NCI-H2029 (cell line): ENCODE data around the gene ITPRID2.
"Not testable (repeated sequence)": the region's sequence is repeated elsewhere in the genome, so short reads cannot be mapped to it uniquely, and the experiment has no call there.

ENCODE experiments used
- DNase-seq: peaks from one replicate; lab custom pipeline; 2025; lab: John Stamatoyannopoulos, UW

Gene ITPRID2

DNA sequence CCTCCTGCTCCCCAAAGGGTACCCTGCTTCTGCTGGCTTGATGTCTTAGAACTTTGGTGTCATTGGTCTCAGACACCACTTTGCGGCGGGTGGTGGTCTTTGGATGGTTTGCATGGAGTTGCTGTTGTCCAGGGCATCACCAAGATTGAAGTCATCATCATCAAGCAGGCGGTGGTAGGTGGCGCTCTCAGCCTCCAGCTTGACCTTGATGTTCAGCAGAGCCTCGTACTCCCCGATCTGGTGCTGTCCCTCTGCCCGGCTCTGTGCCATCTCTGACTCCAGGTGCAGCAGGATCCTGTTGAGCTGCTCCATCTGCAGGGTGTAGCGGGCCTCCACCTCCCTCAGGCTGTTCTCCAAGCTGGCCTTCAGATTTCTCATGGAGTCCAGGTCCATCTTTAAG is 69.6 kb downstream of the ITPRID2 start:
- DNase-seq: not testable (repeated sequence)

- DNase-seq: no peak
Measured at GRCh38 chr2:181962142-181962541, 70.6 kb downstream of the ITPRID2 start.

DNA sequence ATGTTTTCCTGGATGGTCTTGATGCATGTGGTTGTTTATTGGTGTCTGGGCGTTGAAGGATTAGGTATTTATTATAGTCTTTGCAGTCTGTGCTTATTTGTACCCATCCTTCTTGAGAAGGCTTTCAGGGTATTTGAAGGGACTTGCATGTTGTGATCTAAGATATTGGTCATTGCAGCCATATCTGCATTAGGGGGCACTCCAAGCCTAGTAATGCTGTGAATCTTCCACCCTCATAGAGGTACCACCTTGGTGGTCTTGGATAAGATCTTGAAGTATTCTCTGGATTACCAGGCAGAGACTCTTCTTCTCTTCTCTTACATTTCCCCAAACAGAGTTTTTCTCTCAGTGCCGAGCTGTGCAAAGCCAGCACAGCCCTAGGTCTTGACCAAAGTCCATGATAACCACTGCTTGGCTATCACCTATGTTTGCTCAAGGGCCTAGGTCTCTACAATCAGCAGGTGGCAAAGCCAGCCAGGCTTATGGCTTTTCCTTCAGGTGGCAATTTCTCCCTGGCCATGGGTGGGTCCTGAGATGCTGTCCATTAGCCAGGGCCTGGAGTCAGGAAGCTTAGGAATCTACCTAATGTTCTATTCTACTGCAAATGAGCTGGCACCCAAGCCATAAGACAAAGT is 78.7 kb downstream of the ITPRID2 start:
- DNase-seq: no peak

GRCh38 chr2:181971032-181971431 is 79.5 kb downstream of the ITPRID2 start:
- DNase-seq: no peak

DNA sequence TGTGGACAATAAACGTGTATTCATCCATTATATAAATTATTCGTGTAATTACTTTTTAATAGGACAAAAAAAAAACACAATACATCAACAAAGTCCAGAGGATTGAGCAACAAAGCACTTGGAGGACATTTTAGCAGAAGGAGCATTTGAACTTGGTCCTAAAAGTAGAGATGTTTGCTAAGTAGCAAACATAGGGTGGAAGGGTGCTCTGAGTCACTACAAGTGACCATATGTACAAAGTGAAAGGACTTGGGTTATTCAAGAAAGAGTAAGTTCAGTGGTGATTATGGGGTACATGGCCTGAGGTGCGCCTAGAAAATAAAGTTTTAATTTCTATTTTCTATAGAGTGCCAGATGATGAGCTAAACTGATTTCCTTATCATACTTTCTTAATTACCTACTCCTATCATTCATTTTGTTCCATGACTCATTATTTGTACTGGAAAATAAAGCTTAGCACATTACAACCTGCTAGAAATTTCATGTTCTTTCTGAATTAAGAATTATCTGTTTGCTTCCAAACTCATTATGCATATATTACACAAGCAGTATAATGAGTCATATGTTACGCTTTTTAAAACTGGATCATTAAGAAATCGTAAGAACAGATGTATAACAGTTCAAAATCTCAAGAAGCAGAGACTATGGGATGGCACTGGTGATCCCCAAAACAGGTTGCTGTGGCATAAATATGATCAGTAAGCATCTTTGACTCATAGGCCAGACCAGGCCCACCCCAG is 81.1 kb downstream of the ITPRID2 start:
- DNase-seq: no peak

DNA sequence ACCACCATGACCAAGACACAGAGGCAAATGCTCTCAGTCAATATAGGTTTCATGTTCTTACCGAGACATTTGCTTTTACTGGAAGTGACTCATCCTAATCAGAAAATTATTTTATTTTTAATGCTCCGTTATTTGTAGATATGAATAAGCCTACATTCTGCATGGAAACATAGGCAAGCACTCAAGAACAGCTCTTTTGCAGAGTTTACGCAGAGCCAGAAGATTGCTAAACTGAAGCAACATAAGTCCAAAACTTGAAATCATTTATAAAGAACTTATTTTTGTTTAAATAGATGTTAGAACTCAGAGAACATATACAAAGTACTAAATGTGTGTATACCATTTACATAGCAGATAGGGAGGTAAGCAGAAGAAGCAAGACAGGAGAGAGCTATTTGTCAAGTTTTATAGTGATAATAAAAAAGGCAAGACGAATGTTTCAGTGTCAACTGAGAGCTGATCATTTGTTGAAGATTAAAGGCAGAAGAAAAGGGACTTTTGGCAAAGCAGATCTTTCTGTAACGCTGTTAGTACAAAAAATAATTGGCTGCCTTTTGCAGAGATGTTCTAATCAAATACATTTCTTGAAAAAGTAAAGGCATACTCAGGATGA is 81.7 kb downstream of the ITPRID2 start:
- no peak for DNase-seq

DNA sequence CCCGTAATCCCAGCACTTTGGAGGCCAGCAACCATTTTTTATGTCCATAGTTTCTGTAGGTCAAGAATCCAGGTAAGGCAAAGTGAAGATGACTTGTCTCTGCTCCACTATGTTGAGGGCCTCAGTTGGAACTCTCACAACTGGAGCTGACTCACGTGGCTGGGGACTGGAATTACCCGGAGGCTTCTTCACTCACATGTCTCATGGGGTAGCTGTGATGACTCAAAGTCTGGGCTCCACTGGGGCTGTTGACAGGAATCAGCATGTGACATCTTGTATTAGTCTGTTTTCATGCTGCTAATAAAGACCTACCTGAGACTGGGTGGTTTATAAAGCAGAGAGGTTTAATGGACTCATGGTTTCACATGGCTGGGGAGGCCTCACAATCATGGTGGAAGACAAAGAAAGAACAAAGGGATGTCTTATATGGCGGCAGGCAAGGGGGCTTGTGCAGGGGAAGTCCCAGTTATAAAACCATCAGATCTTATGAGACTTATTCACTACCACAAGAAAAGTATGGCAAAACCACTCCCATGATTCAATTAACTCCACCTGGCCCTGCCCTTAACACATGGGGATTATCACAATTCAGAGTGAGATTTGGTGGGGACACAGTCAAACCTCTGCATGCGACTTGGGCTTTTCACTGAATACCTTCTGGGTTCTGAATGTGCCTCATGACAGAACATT is 86.3 kb downstream of the ITPRID2 start:
- no peak for DNase-seq

DNA sequence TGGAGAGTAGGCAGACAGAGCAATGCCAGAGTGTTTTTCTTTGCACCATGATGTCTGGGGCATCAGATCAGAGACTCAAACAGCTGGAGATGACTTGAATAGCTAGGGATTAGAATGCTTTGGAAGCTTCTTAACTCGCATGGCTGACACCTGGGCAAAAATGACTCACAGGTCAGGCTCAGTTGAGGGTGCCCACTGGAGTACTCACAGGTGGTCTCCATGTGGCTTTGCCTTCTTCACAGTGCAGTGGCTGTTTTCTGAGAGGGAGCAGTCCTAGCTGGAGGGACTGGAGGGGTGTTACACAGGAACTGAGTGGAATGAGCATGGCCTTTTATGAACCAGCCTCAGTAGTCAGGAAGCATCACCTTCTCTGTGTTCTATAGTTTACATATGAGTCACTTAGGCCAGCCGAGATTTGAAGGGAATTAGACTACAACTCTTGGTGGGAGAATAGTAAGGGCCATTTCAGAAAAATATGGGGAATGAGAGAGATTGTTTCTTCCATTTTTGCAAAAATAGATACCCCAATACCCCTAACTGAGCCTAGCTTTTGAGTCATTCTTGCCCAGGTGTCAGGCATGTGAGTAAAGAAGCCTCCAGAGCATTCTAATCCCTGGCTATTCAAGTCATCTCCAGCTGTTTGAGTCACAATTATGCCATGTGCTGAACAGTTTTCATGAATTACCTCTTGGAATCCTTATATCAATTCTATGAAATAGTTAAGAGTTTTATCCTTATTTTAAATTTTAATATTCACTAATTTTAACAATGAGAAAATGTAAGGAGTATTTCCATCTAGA is 87.0 kb downstream of the ITPRID2 start:
- no peak for DNase-seq
